ENCODE results near the gene DDX10. TPM values are rescaled to one million over a fixed set of nuclear protein-coding genes. Genes with fewer than 3 reads are reported as not detected.

Gene DDX10
- total and polyA plus RNA-seq, 9 of the 15 experiments (the other 6 are each of a cell fraction or from before 2014, with no cell fraction given): 33.9 to 94.6 (median 50.7) TPM

DNA sequence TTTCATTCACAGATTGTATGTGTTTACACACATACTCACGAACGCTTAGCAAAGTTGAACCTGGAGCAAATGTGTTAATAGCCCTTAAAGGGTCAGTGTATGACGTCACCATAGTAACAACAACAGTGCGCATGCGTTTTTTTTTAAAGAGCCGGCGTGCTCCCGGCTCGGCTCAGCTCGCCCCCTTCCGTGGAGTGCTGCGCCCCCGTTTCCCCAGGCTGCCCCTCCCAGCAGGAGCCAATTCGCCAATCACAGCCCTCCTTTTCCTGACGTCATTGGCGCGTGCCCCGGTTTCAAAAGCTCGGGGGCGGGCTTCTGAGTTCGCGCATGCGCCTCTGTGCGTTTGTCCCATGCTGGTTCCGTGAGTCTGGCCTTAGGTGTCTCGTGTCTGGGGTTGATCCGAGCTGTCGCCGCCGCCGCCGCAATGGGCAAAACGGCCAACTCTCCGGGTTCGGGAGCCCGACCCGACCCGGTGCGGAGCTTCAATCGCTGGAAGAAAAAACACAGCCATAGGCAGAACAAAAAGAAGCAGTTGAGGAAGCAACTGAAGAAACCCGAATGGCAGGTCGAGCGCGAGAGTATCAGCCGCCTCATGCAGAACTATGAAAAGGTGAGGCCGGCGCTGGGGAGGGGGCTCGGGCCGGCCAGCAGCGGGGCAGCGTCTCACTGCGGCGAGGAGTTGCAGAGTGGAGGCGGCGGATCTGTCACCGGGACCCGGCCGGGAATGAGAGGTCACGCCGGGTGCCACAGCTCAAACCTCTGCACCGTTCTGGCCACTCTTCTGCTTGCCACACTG is at the start of gene DDX10 (continued):
- no peak for TF ChIP-seq KDM1A (IDR thresholded peaks at IDR 0.05)
- peak; percentile 19; the same call in 1 of the 2 replicates for TF ChIP-seq PML (IDR thresholded peaks at IDR 0.05; ENCODE audit: low read length)
- peak; percentile 87 for TF ChIP-seq ZNF384 (IDR thresholded peaks at IDR 0.05; ENCODE audit: low read depth, low read length)
- no peak for TF ChIP-seq RUNX1 (IDR thresholded peaks at IDR 0.05; ENCODE audit: low read depth)
- TF ChIP-seq ZNF696 (CRISPR knock-in tag; conservative IDR thresholded peaks at IDR 0.05): no peak
- no peak for TF ChIP-seq ZC3H11A (IDR thresholded peaks at IDR 0.05; ENCODE audit: low read depth, low read length)
- TF ChIP-seq, protein P1, sequence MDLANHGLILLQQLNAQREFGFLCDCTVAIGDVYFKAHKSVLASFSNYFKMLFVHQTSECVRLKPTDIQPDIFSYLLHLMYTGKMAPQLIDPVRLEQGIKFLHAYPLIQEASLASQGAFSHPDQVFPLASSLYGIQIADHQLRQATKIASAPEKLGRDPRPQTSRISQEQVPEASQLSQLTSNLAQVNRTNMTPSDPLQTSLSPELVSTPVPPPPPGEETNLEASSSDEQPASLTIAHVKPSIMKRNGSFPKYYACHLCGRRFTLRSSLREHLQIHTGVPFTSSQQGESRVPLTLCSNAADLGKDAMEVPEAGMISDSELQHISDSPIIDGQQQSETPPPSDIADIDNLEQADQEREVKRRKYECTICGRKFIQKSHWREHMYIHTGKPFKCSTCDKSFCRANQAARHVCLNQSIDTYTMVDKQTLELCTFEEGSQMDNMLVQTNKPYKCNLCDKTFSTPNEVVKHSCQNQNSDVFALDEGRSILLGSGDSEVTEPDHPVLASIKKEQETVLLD (IDR thresholded peaks at IDR 0.05): peak; percentile 95
- peak; percentile 96 for TF ChIP-seq CREM (IDR thresholded peaks at IDR 0.05; ENCODE audit: low read depth)
- TF ChIP-seq ZKSCAN1 (IDR thresholded peaks at IDR 0.05; ENCODE audit: low read depth, low read length): no peak
- TF ChIP-seq PHF8 (IDR thresholded peaks at IDR 0.05; ENCODE audit: borderline replicate concordance, low read length): peak; percentile 65; the same call in 1 of the 2 replicates
- no peak for TF ChIP-seq ZBTB17 (CRISPR knock-in tag; IDR thresholded peaks at IDR 0.05)
- no peak for TF ChIP-seq BRCA1 (IDR thresholded peaks at IDR 0.05)
- no peak for TF ChIP-seq BRCA1 (CRISPR knock-in tag; IDR thresholded peaks at IDR 0.05)
- peak; percentile 79 for TF ChIP-seq CEBPB (tag; IDR thresholded peaks at IDR 0.05)
- TF ChIP-seq RBFOX2 (IDR thresholded peaks at IDR 0.05; ENCODE audit: low read depth, low read length): peak; percentile 85
- no peak for TF ChIP-seq SOX6 (IDR thresholded peaks at IDR 0.05)
- TF ChIP-seq CEBPG (CRISPR knock-in tag; IDR thresholded peaks at IDR 0.05): peak; percentile 30; the same call in 1 of the 2 replicates
- peak in 1 of 2 experiments; percentile 53; a peak in 1 of 4 replicates for TF ChIP-seq CEBPG (tag; conservative IDR thresholded peaks at IDR 0.05 in 1 of 2, IDR thresholded peaks at IDR 0.05 in 1 of 2)
- TF ChIP-seq, protein P2, sequence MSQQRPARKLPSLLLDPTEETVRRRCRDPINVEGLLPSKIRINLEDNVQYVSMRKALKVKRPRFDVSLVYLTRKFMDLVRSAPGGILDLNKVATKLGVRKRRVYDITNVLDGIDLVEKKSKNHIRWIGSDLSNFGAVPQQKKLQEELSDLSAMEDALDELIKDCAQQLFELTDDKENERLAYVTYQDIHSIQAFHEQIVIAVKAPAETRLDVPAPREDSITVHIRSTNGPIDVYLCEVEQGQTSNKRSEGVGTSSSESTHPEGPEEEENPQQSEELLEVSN (IDR thresholded peaks at IDR 0.05; ENCODE audit: borderline replicate concordance in 1 of 2, extremely low read depth in 1 of 2, insufficient read depth in 1 of 2, insufficient read length in 1 of 2, low read depth in 1 of 2, low read length in 1 of 2, poor library complexity in 1 of 2, severe bottlenecking in 1 of 2): peak; percentile 25 to 27
- TF ChIP-seq MYC (IDR thresholded peaks at IDR 0.05; ENCODE audit: low read depth, low read length): peak; percentile 89
- no peak; the same call in 1 of the 2 replicates for TF ChIP-seq MYC (CRISPR knock-in tag; IDR thresholded peaks at IDR 0.05; ENCODE audit: borderline replicate concordance, low read depth)
- peak; percentile 84; the same call in 1 of the 2 replicates for TF ChIP-seq FOXJ2 (tag; IDR thresholded peaks at IDR 0.05)
- peak; percentile 70; the same call in 1 of the 2 replicates for TF ChIP-seq ZNF311 (CRISPR knock-in tag; IDR thresholded peaks at IDR 0.05)
- TF ChIP-seq, protein P3, sequence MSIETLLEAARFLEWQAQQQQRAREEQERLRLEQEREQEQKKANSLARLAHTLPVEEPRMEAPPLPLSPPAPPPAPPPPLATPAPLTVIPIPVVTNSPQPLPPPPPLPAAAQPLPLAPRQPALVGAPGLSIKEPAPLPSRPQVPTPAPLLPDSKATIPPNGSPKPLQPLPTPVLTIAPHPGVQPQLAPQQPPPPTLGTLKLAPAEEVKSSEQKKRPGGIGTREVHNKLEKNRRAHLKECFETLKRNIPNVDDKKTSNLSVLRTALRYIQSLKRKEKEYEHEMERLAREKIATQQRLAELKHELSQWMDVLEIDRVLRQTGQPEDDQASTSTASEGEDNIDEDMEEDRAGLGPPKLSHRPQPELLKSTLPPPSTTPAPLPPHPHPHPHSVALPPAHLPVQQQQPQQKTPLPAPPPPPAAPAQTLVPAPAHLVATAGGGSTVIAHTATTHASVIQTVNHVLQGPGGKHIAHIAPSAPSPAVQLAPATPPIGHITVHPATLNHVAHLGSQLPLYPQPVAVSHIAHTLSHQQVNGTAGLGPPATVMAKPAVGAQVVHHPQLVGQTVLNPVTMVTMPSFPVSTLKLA (conservative IDR thresholded peaks at IDR 0.05): peak; percentile 95 to 98
- no peak for TF ChIP-seq GATA2 (CRISPR knock-in tag; IDR thresholded peaks at IDR 0.05)
- no peak for TF ChIP-seq CBX5 (IDR thresholded peaks at IDR 0.05; ENCODE audit: borderline replicate concordance, low read depth)
- peak; percentile 90 for TF ChIP-seq EGR1 (conservative IDR thresholded peaks at IDR 0.05)
